Epithelial cell of prostate (primary cell): ENCODE data around the gene MAGEA1.
"Not testable (repeated sequence)": the region's sequence is repeated elsewhere in the genome, so short reads cannot be mapped to it uniquely, and the experiment has no call there.

ENCODE experiments used
- DNase-seq: peaks from one replicate; pipeline ENCODE4 v3.0.0-alpha.2; 2011; ENCODE audit warnings: low read depth, low spot score
- H3K27ac ChIP-seq: fragments of 450-650 bp; 2 replicates; pipeline ENCODE4 v1.5.1; 2017; ENCODE audit warnings: mild to moderate bottlenecking

Gene MAGEA1, protein sequence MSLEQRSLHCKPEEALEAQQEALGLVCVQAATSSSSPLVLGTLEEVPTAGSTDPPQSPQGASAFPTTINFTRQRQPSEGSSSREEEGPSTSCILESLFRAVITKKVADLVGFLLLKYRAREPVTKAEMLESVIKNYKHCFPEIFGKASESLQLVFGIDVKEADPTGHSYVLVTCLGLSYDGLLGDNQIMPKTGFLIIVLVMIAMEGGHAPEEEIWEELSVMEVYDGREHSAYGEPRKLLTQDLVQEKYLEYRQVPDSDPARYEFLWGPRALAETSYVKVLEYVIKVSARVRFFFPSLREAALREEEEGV

DNA sequence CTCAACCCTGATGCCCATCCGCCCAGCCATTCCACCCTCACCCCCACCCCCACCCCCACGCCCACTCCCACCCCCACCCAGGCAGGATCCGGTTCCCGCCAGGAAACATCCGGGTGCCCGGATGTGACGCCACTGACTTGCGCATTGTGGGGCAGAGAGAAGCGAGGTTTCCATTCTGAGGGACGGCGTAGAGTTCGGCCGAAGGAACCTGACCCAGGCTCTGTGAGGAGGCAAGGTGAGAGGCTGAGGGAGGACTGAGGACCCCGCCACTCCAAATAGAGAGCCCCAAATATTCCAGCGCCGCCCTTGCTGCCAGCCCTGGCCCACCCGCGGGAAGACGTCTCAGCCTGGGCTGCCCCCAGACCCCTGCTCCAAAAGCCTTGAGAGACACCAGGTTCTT, at the start of gene MAGEA1:
MAGEA1 (plus strand) TSS at position 154 of the 400 bp plus-strand sequence. CDS start 3,106 bp downstream, outside the sequence.
- no peak for DNase-seq
- H3K27ac ChIP-seq, result no peak within 1 kb of the TSS

DNA sequence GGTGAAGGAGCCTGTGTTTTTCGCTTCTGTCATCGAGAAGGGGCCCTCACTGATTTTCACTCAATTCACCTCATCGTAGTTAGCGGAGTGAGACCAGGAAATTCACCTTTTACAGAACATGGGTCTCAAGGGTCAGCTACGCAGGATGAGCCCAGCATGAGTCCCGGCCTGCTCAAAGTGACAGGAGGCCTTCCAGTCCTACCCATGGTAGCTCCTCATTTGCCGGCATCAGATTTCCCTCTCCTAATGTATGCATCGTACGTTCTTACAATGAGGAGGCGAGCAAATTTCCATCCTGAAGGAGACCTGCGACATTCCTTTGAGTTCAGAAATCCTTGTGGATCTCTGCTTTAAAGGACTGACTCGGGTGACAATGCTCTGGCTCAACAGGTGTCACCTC, 46.2 kb upstream of the MAGEA1 start:
- not testable (repeated sequence) for H3K27ac ChIP-seq, DNase-seq

- DNase-seq, H3K27ac ChIP-seq: not testable (repeated sequence)
Measured at GRCh38 chrX:153139074-153139473, 40.0 kb upstream of the MAGEA1 start.

DNA sequence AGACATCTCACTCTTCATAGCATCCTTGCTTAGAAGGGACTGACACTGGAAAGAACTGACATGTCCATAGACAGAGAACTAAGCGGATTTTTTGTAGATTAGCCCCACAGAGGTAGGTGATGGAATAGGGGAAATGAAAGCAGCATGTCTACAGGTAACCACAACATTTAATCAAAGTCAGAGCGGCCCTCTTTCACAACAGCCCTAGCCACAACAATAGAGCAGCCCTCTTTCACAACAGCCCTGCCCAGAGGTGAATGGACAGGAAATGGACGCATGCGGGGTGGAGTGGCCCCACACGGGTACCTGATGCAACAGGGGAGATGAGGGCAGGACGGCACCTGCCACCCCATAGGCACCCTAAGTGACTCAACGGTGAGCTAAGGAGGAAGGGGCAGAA, 32.8 kb upstream of the MAGEA1 start:
- H3K27ac ChIP-seq, DNase-seq: not testable (repeated sequence)

- no peak for DNase-seq
- H3K27ac ChIP-seq, result no peak overlapping the region
Measured at GRCh38 chrX:153153516-153153915, 25.6 kb upstream of the MAGEA1 start.

DNA sequence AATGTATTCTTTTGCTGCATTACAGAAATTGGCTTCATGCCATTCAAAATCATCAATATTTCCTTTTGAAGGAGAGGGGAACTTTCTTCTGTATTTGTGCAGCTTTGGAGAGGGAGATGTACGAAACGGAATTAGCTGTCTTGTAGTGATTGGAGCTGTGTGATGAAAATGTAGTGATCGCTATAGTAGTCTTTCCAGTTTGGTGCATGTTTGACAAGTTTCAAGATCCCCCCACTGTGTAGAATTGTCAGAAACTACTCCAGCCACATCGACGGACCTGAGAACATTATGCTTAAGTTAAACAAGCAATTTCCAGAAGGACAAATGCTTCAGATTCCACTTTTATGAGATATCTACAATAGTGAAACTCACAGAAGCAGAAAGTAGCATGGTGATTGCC, 21.6 kb upstream of the MAGEA1 start:
- DNase-seq, result no peak
- no peak overlapping the region for H3K27ac ChIP-seq

DNA sequence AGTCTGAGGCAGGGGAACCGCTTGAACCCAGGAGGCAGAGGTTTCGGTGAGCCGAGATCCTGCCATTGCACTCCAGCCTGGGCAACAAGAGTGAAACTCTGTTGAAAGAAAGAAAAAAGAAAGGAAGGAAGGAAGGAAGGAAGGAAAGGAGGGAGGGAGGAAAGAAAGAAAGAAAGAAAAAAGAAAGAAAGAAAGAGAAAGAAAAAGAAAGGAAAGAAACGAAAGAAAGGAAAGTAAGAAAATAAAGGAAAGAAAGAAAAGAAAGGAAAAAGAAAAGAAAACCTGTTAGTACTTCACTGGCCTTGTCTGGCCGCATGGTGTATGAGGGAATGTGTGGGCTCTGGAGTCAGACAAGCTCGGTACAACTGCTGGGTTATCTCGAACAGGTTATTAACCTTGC, 20.8 kb upstream of the MAGEA1 start:
- DNase-seq, result no peak
- H3K27ac ChIP-seq, result no peak overlapping the region

GRCh38 chrX:153161952-153162351, 17.1 kb upstream of the MAGEA1 start:
- no peak for DNase-seq
- no peak overlapping the region for H3K27ac ChIP-seq

- DNase-seq, result no peak
- no peak overlapping the region for H3K27ac ChIP-seq
Measured at GRCh38 chrX:153164733-153165132, 14.4 kb upstream of the MAGEA1 start.

GRCh38 chrX:153168423-153168822, 10.7 kb upstream of the MAGEA1 start:
- H3K27ac ChIP-seq, DNase-seq: not testable (repeated sequence)

GRCh38 chrX:153181822-153182221, 2.7 kb downstream of the MAGEA1 start:
- H3K27ac ChIP-seq, result no peak overlapping the region
- DNase-seq, result no peak

- H3K27ac ChIP-seq, result no peak overlapping the region
- DNase-seq, result no peak
Measured at GRCh38 chrX:153184787-153185186, 5.7 kb downstream of the MAGEA1 start.

DNA sequence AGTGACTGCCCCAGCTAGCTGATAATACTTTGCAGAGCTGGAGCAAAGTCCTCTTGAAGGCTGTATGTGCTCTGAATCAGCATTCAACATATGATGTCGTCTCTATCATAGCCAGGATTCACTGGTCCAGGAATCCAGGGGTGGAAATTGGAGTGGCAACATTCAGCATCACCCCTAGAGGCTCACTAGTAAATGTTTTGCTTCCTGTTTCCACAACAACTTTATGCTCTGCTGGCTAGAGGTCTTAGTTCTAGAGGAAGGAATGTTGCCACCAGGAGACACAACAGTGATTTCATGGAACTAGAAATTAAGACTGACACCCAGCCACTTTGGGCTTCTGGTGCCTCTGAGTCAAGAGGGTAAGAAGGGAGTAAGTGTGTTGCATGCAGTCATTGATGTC, 11.3 kb downstream of the MAGEA1 start:
- no peak overlapping the region for H3K27ac ChIP-seq
- DNase-seq, result no peak

DNA sequence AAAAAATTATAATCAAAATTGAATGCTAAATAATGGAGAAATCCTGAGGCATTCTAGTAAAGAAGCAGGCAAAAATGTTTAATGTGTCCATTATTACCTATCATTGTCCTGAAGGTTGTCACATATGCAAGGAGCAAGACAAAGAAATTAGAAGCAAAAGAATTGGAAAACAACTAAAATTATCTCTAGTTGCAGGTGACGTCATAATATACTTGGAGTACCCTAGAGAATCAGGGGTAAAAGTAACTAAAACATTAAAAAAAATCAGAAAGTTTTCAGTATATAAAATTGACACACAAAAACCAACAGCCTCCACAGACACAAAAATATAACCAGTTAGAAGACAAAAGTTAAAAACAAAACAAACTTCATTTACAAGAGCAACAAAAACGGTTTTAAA, 21.4 kb downstream of the MAGEA1 start:
- no peak overlapping the region for H3K27ac ChIP-seq
- no peak for DNase-seq

DNA sequence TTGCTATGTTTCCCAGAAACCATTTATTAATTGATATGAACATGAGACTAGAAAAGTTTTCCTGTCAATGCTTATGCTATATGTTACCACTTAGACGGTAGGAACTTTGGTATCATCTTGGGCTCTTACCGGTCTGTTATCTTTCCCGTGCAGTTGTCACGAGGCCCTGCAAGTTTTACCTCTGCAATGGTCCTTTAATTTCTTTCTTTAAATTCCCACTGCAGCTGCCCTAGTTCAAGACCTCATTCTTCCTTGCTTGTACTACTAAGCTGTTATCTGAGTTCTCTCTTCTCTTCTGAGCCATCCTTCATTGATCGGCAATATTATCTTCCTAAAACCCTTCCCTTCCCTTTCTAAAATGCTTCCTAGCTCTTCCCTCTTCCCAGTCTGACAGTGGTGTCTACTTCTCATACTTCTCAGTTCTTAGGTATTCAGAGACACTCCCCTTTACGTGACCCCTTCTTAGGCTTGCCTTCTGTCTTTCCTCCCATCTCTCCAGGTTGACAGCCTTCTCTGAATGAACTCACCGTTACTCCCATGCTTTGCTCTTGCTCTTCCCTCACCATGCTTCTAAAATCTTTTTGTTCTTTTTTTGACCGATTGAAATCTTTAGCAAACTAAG, 27.5 kb downstream of the MAGEA1 start:
- no peak for DNase-seq
- no peak overlapping the region for H3K27ac ChIP-seq

GRCh38 chrX:153209347-153209746, 30.3 kb downstream of the MAGEA1 start:
- H3K27ac ChIP-seq, result no peak overlapping the region
- no peak for DNase-seq

- H3K27ac ChIP-seq, result no peak overlapping the region
- DNase-seq, result no peak
Measured at GRCh38 chrX:153214934-153215333, 35.9 kb downstream of the MAGEA1 start.

- no peak overlapping the region for H3K27ac ChIP-seq
- no peak for DNase-seq
Measured at GRCh38 chrX:153216926-153217325, 37.8 kb downstream of the MAGEA1 start.

GRCh38 chrX:153225438-153226098, 46.5 kb downstream of the MAGEA1 start:
- H3K27ac ChIP-seq, result no peak overlapping the region
- no peak for DNase-seq

GRCh38 chrX:153226344-153227185, 47.5 kb downstream of the MAGEA1 start:
- H3K27ac ChIP-seq, result peak overlapping the region; percentile 61

More at GRCh38 chrX:153226344-153227185, 47.5 kb downstream of the MAGEA1 start:
- peak; percentile 77 for DNase-seq
